T-helper 1 cell treated with Interleukin-12 subunit alpha and Interleukin-12 subunit beta and Interleukin-4 antibody, amounts not matched to agents 30 ng/mL and 1 ng/mL, for 36 hours (primary cell): ENCODE data around the gene ARHGEF35. TPM values are rescaled to one million over a fixed set of nuclear protein-coding genes. Genes with fewer than 3 reads are reported as not detected.
"Not testable (repeated sequence)": the region's sequence is repeated elsewhere in the genome, so short reads cannot be mapped to it uniquely, and the experiment has no call there.

ENCODE experiments used
- intact Hi-C: fragments of 100-400 bp; cut with micrococcal nuclease; formaldehyde crosslinking; loops from one replicate; pipeline ENCODE4 v1.15.1; 2024
- total RNA-seq: library from RNA; stranded (reverse); gene quantifications from 2 replicates; pipeline ENCODE4 v1.2.3, GENCODE V29; 2022

The ARHGEF35 gene
- 2.9 and 3.6 TPM in 2 replicates for total RNA-seq

GRCh38 chr7:144195212-144195872, at the start of gene ARHGEF35:
Gene ARHGEF35, minus strand, starts transcription at chr7:144195833. Its CDS starts 7,450 bp downstream, at chr7:144188383.
- intact Hi-C loops: not testable (repeated sequence)

GRCh38 chr7:144245372-144245771, 49.7 kb upstream of the ARHGEF35 start:
- intact Hi-C loops: not testable (repeated sequence)

- intact Hi-C loops: not testable (repeated sequence)
These were observed 43.7 kb upstream of the ARHGEF35 start, which contains the start of gene OR2A42 for GRCh38 chr7:144239365-144239764. Gene OR2A42, minus strand, starts transcription at chr7:144239605. Its CDS starts 6,762 bp downstream, at chr7:144232843.

- intact Hi-C loops: not testable (repeated sequence)
These were observed 43.0 kb upstream of the ARHGEF35 start for GRCh38 chr7:144238530-144239082.

- intact Hi-C loops: not testable (repeated sequence)
These were observed 37.4 kb upstream of the ARHGEF35 start for GRCh38 chr7:144233039-144233438.

- intact Hi-C loops: not testable (repeated sequence)
These were observed 35.4 kb upstream of the ARHGEF35 start for GRCh38 chr7:144231027-144231426.

- intact Hi-C loops: not testable (repeated sequence)
These were observed 33.2 kb upstream of the ARHGEF35 start for GRCh38 chr7:144228810-144229209.

GRCh38 chr7:144226866-144227265, 31.2 kb upstream of the ARHGEF35 start:
- intact Hi-C loops: not testable (repeated sequence)

GRCh38 chr7:144223675-144224074, 28.0 kb upstream of the ARHGEF35 start:
- intact Hi-C loops: not testable (repeated sequence)

GRCh38 chr7:144220531-144220930, 24.9 kb upstream of the ARHGEF35 start:
- intact Hi-C loops: not testable (repeated sequence)

- intact Hi-C loops: not testable (repeated sequence)
These were observed 23.5 kb upstream of the ARHGEF35 start for GRCh38 chr7:144219149-144219548.

GRCh38 chr7:144218581-144218980, 22.9 kb upstream of the ARHGEF35 start:
- intact Hi-C loops: not testable (repeated sequence)

- intact Hi-C loops: not testable (repeated sequence)
These were observed 21.6 kb upstream of the ARHGEF35 start for GRCh38 chr7:144217200-144217599.

- intact Hi-C loops: not testable (repeated sequence)
These were observed 9.7 kb upstream of the ARHGEF35 start for GRCh38 chr7:144205306-144205705.

- intact Hi-C loops: not testable (repeated sequence)
These were observed 7.5 kb upstream of the ARHGEF35 start for GRCh38 chr7:144203086-144203485.

- intact Hi-C loops: not testable (repeated sequence)
These were observed 6.3 kb upstream of the ARHGEF35 start for GRCh38 chr7:144201978-144202377.

GRCh38 chr7:144198934-144199333, 3.3 kb upstream of the ARHGEF35 start:
- intact Hi-C loops: not testable (repeated sequence)

GRCh38 chr7:144194453-144194852, 1.2 kb downstream of the ARHGEF35 start:
- intact Hi-C loops: not testable (repeated sequence)

- intact Hi-C loops: not testable (repeated sequence)
These were observed 1.9 kb downstream of the ARHGEF35 start for GRCh38 chr7:144193782-144194181.

- intact Hi-C loops: not testable (repeated sequence)
These were observed 7.0 kb downstream of the ARHGEF35 start for GRCh38 chr7:144188578-144189171.

- intact Hi-C loops: not testable (repeated sequence)
These were observed 7.8 kb downstream of the ARHGEF35 start for GRCh38 chr7:144187848-144188247.

GRCh38 chr7:144183166-144183565, 12.5 kb downstream of the ARHGEF35 start, which contains the start of gene CTAGE4:
Gene CTAGE4, plus strand, starts transcription at chr7:144183466. Its CDS starts 38 bp downstream, at chr7:144183504.
- intact Hi-C loops: not testable (repeated sequence)
